ENCODE data around the gene SYTL3. TPM values are rescaled to one million over a fixed set of nuclear protein-coding genes. Genes with fewer than 3 reads are reported as not detected.

Gene SYTL3
- total RNA-seq, 6 experiments from 2014 or later: 3.1 to 5.7 (median 3.9) TPM

- no peak for TF ChIP-seq CTCF (IDR thresholded peaks at IDR 0.05)
- H3K36me3 Mint-ChIP-seq (ENCODE audit: low read depth): peaks cover 38% of the 10 kb centered on the region
- DNase-seq: peak; percentile 96
- H3K4me1 Mint-ChIP-seq (ENCODE audit: low read depth): peaks cover 71% of the 10 kb centered on the region
- H3K27ac Mint-ChIP-seq: peak overlapping the region; percentile 96
- H3K9me3 Mint-ChIP-seq: no peaks in the 10 kb centered on the region
- H3K4me3 Mint-ChIP-seq: peak overlapping the region; percentile 98
- peaks cover 2% of the 10 kb centered on the region; the same call in 1 of the 2 replicates for H3K27me3 Mint-ChIP-seq (ENCODE audit: insufficient read depth)
Observed at GRCh38 chr6:158642097-158642601, 7.7 kb upstream of the SYTL3 start.

- DNase-seq: no peak
- TF ChIP-seq CTCF (IDR thresholded peaks at IDR 0.05): no peak
- H3K27ac Mint-ChIP-seq: peak overlapping the region; percentile 96
- peak overlapping the region; percentile 98 for H3K4me3 Mint-ChIP-seq
- peaks cover 80% of the 10 kb centered on the region for H3K4me1 Mint-ChIP-seq (ENCODE audit: low read depth)
- peaks cover 36% of the 10 kb centered on the region for H3K36me3 Mint-ChIP-seq (ENCODE audit: low read depth)
- H3K27me3 Mint-ChIP-seq (ENCODE audit: insufficient read depth): peaks cover 2% of the 10 kb centered on the region; the same call in 1 of the 2 replicates
- no peaks in the 10 kb centered on the region for H3K9me3 Mint-ChIP-seq
Observed at GRCh38 chr6:158643836-158644230, 6.0 kb upstream of the SYTL3 start.

GRCh38 chr6:158644231-158645063 lies 5.4 kb upstream of the SYTL3 start, which contains the start of gene DYNLT1:
DYNLT1 (minus strand) TSS chr6:158644743; CDS start chr6:158644708, 35 bp downstream.
- Mint-ChIP-seq H3K27me3 (ENCODE audit: insufficient read depth) (peaks cover 2% of the 10 kb centered on the region; the same call in 1 of the 2 replicates), H3K4me1 (ENCODE audit: low read depth) (peaks cover 81% of the 10 kb centered on the region), H3K4me3 (peak within 1 kb of the TSS; percentile 98), H3K27ac (peak within 1 kb of the TSS; percentile 96), H3K9me3 (no peaks in the 10 kb centered on the region), H3K36me3 (ENCODE audit: low read depth) (peaks cover 35% of the 10 kb centered on the region)
- TF ChIP-seq CTCF (IDR thresholded peaks at IDR 0.05): no peak
- peak; percentile 89 for DNase-seq

GRCh38 chr6:158645064-158646022 lies 4.5 kb upstream of the SYTL3 start:
- no peak for DNase-seq
- H3K27ac Mint-ChIP-seq: peak overlapping the region; percentile 89
- peaks cover 81% of the 10 kb centered on the region for H3K4me1 Mint-ChIP-seq (ENCODE audit: low read depth)
- H3K27me3 Mint-ChIP-seq (ENCODE audit: insufficient read depth): peaks cover 2% of the 10 kb centered on the region; the same call in 1 of the 2 replicates
- peak overlapping the region; percentile 92 for H3K4me3 Mint-ChIP-seq
- no peaks in the 10 kb centered on the region for H3K9me3 Mint-ChIP-seq
- TF ChIP-seq CTCF (IDR thresholded peaks at IDR 0.05): no peak
- peaks cover 27% of the 10 kb centered on the region for H3K36me3 Mint-ChIP-seq (ENCODE audit: low read depth)

Measured in HFFc6 (cell line).